ENCODE data around the gene SLC35F3. TPM values are rescaled to one million over a fixed set of nuclear protein-coding genes. Genes with fewer than 3 reads are reported as not detected.
"Not testable (repeated sequence)": the region's sequence is repeated elsewhere in the genome, so short reads cannot be mapped to it uniquely, and the experiment has no call there.

The SLC35F3 gene
- total RNA-seq, 1 donor from 2014 or later = 0.08 TPM

- no peak for DNase-seq (ENCODE audit: low spot score)
- no peak for ATAC-seq
These were observed 372.8 kb downstream of the SLC35F3 start for GRCh38 chr1:234277161-234277868.

- no peak for DNase-seq (ENCODE audit: low spot score)
- no peak for ATAC-seq
These were observed 374.5 kb downstream of the SLC35F3 start for GRCh38 chr1:234279021-234279420.

GRCh38 chr1:234280500-234280899 is 376.0 kb downstream of the SLC35F3 start:
- DNase-seq (ENCODE audit: low spot score) = no peak
- no peak for ATAC-seq

GRCh38 chr1:234281826-234282489 is 377.5 kb downstream of the SLC35F3 start:
- ATAC-seq = no peak
- no peak for DNase-seq (ENCODE audit: low spot score)

- no peak for DNase-seq (ENCODE audit: low spot score)
- ATAC-seq = no peak
These were observed 381.7 kb downstream of the SLC35F3 start for GRCh38 chr1:234286206-234286605.

GRCh38 chr1:234288946-234289345 is 384.5 kb downstream of the SLC35F3 start:
- ATAC-seq = no peak
- DNase-seq (ENCODE audit: low spot score) = no peak

GRCh38 chr1:234289538-234290305 is 385.2 kb downstream of the SLC35F3 start:
- DNase-seq (ENCODE audit: low spot score) = no peak
- ATAC-seq = no peak

- ATAC-seq (no peak), DNase-seq (ENCODE audit: low spot score) (no peak)
These were observed 387.5 kb downstream of the SLC35F3 start for GRCh38 chr1:234292011-234292410.

- DNase-seq (ENCODE audit: low spot score) (no peak), ATAC-seq (no peak)
These were observed 388.1 kb downstream of the SLC35F3 start for GRCh38 chr1:234292548-234292947.

GRCh38 chr1:234294109-234294817 is 389.8 kb downstream of the SLC35F3 start:
- no peak for ATAC-seq

GRCh38 chr1:234295068-234295467 is 390.6 kb downstream of the SLC35F3 start:
- no peak for ATAC-seq
- no peak for DNase-seq (ENCODE audit: low spot score)

More at GRCh38 chr1:234294109-234294817, 389.8 kb downstream of the SLC35F3 start:
- no peak for DNase-seq (ENCODE audit: low spot score)

- ATAC-seq = no peak
These were observed 391.1 kb downstream of the SLC35F3 start for GRCh38 chr1:234295626-234296025.

GRCh38 chr1:234296496-234296895 is 392.0 kb downstream of the SLC35F3 start:
- DNase-seq (ENCODE audit: low spot score) (no peak), ATAC-seq (no peak)

More at GRCh38 chr1:234295626-234296025, 391.1 kb downstream of the SLC35F3 start:
- no peak for DNase-seq (ENCODE audit: low spot score)

- DNase-seq (ENCODE audit: low spot score) (no peak), ATAC-seq (no peak)
These were observed 393.2 kb downstream of the SLC35F3 start for GRCh38 chr1:234297668-234298067.

GRCh38 chr1:234300096-234300495 is 395.6 kb downstream of the SLC35F3 start:
- DNase-seq (ENCODE audit: low spot score) (no peak), ATAC-seq (no peak)

GRCh38 chr1:234301663-234302062 is 397.2 kb downstream of the SLC35F3 start:
- not testable (repeated sequence) for DNase-seq (ENCODE audit: low spot score); ATAC-seq

- ATAC-seq (no peak), DNase-seq (ENCODE audit: low spot score) (no peak)
These were observed 398.0 kb downstream of the SLC35F3 start for GRCh38 chr1:234302354-234302962.

- ATAC-seq (no peak), DNase-seq (ENCODE audit: low spot score) (no peak)
These were observed 398.8 kb downstream of the SLC35F3 start for GRCh38 chr1:234303231-234303630.

GRCh38 chr1:234307726-234308125 is 403.2 kb downstream of the SLC35F3 start:
- no peak for ATAC-seq
- DNase-seq (ENCODE audit: low spot score) = no peak

- ATAC-seq (no peak), DNase-seq (ENCODE audit: low spot score) (no peak)
These were observed 404.7 kb downstream of the SLC35F3 start for GRCh38 chr1:234309243-234309597.

All from left lobe of liver (tissue), 2 donors.